Raji (cell line): Measurements from ENCODE around the gene CACNA1F.

Source experiments
- POLR2A ChIP-seq: IDR thresholded peaks from 2 replicates; pipeline ENCODE4 v1.6.1; 2011; ENCODE audit warnings: low read depth, low read length, control low read depth; ENCODE audit not compliant: insufficient read depth

Gene CACNA1F

GRCh38 chrX:49233176-49233575 is at the start of gene CACNA1F:
TSS of gene CACNA1F (minus strand) at chrX:49233340. CDS start at chrX:49233309, 31 bp downstream.
- no peak for TF ChIP-seq POLR2A

DNA sequence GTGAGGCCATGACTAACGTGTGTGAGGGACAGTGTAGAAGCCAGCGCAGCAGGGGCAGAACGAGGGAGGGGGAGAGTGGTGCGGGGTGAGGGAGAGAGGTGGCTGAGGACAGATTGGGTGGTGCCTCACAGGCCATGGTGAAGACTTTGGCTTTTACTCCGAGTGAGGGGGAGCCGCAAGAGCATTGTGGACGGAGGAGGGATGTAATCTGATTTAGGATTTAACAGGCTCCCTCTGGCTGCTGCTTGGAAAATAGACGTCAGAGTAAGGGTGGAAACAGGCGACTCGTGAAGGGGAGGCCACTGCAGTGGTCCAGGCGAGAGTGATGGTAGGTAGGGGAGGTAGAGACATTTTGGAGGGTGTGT is 49.5 kb upstream of the CACNA1F start:
- no peak for TF ChIP-seq POLR2A

GRCh38 chrX:49278081-49278480 is 44.9 kb upstream of the CACNA1F start:
- no peak for TF ChIP-seq POLR2A

GRCh38 chrX:49277535-49277830 is 44.3 kb upstream of the CACNA1F start:
- TF ChIP-seq POLR2A = no peak

DNA sequence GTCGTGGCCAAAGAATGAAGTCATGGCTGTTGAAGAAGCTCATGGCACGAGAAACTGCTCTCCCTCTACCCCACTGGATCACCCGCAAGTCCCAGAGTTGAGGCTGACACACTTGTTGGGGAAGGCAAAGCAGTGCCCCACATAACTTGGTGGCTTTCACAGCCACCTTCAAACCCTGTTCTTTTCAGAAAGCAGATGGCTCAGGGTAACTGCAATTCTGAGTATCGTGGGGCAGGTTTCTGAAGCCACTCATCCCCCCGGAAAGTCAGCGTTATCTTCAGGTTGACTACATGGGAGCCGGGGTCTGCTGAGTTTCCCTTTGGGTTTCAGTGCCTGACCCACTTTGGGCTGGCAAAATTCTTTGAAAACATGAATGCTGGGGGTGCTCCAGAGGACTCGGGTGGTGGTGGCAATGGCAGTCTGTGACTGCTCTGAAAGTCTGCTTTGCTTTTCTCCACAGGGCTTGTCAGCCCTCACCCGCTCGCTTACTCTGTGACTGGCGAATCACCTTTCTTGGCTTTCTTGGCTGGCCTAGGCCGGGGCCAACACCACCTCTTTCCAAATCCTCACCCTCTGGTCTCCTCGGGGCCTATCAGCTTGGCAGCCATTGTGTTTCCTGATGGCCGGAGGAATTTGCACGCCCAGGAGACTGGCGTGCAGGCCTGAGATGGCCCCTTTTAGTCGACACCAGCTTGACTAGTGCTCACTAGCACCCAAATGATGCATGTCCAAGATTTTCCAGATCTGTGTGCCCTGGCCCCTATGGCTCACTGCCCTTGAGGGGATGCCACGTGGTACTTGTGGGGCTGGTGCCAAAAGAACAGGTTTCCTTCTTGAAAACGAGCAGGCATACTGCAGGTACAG is 43.8 kb upstream of the CACNA1F start:
- no peak for TF ChIP-seq POLR2A

DNA sequence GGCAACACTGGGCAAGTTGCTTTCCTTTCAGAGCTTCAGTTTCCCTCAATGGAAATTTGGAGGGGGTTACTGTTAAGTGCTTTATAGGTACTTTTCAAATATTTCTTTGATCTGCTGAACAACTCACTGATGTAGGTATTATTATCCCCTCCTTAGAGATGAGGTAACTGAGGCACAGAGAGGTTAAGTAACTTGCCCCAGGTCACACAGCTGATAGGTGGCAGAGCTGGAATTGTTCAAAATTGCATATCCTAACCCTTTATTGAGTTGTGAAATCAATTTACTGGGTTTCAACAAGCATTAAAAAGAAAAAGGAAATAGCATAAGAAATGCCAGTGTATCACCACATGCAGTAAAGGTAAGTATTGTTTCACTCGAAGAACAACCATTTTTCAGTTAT is 43.1 kb upstream of the CACNA1F start:
- no peak for TF ChIP-seq POLR2A

DNA sequence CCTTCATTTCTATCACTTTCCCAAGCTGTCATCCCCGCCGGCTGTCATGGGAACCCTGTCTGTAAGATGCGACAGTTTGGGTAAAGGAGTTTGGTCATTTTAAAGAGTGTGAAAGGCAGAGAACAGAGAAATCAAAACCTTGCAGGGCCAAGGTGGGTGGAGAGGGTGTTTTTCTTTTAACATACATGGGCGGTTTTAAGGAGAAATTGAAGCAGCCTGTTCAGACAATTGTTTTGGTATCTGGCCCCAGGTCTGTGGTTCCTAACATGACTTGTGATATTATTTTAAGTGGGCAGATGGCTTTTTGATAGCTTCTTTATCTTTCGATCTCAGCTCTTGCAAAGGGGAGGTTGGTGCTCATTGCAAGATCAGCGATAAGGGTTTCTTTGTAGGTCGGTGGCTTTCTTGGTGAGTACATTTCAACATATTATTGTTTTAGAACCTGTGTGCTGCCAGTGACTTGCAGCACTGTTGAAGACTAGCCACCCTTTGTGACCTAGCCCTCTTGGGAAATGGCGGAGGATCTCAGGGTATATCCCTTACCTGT is 40.1 kb upstream of the CACNA1F start:
- no peak for TF ChIP-seq POLR2A

DNA sequence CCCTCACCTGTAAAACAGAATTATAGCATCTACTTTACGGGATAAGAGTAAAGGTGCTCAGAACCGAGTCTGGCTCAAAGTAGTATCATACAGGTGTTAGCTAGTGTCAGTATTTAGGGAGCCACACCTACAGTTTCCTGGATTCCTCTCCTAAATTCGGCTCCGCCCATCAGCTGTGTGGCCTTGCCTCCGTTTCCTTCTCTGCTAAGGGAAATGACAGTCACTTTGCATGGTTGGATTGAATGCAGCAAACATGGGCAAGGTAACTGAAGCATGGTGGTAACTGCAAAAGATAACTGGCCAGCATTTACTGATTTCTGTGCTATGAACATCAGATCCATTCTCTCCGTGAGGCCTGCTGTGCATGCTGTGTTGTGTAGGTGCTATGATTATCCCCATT is 39.3 kb upstream of the CACNA1F start:
- TF ChIP-seq POLR2A = no peak

GRCh38 chrX:49271341-49271740 is 38.2 kb upstream of the CACNA1F start:
- TF ChIP-seq POLR2A = no peak

DNA sequence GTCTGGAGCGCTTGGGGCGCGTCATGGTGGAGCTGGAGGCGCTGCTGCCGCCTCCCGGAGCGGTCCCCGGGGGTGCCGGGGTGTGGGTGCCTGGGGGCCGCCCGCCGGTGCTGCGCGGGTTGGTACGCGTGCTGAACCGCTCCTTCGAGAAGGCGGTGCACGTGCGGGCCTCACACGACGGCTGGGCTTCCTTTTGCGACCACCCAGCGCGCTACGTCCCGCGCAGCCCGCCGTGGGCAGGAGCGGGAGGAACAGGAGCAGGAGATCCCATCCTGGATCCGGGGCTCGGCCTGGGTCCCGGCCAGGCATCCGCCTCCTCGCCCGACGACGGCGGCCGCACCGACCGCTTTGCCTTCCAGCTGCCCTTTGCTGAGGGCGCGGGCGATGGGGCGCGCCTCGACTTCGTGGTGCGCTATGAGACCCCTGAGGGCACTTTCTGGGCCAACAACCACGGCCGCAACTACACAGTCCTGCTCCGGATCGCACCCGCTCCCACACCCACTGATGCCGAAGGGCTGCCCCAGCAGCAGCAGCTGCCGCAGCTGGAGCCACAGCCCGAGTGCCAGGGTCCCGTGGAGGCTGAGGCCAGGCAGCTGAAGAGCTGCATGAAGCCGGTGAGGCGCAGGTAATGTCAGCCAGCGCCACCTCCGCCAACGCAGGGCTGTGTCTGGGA is 37.2 kb upstream of the CACNA1F start:
- no peak for TF ChIP-seq POLR2A

DNA sequence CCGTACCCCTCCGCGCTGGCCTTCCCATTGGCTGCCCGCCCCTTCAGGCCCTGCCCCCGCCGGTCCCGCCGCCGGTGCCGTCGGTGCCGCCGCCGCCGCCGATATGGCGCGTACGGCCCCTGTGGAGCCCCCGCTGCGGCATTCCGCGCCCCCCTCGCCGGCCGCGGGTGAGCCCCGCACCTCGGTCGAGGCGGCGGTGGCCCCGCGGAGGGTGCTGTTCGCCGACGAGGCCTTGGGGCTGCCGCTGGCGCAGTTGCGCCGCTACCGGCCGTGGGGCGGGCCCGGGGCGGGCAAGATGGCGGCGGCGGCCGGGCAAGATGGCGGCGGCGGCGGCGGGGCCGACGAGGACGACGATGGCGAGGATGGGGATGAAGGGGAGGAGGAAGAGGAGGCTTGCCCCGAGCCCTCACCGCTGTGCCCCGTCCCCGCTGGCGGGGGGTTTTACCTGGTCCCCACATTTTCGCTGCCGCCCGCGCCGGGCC is 36.7 kb upstream of the CACNA1F start, which contains the start of gene PPP1R3F:
TSS of gene PPP1R3F (plus strand) at position 27 of the 482 bp plus-strand sequence. CDS start at position 104, 77 bp downstream.
- TF ChIP-seq POLR2A = no peak

DNA sequence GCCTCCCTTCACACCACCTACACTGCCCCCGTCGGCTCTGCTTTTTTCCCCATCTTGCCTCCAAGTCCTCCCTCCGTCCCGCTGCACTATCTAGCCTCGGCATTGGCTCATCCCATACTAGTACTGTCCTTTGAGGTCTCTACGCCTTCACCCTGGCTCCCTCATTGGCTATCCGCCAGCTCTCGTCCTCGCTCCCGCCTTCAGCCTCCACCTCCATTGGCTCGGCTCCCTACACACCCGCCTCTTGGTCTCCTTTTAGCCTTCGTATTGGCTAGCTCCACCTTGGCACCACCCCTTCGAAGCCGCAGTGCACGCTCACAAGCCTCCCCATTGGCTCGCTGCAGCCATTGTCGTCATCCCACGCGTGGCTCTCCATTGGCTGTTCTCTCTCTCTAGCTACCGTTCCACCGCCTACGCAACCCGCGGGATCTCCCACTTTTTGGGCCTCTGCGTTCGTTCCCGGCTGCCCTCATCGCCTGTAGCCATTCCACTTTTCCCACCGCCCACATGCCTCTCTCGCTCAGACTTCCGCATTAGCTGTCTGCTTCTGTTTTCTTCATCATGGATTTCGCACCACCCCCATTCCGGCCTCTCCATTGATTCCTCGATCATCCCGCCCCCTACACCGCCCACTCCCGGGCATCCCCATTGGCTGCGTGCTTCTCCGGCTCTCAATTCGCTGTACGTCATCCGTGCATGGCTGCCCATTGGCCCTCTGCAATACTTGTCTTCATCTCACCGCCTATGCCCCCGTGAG is 36.0 kb upstream of the CACNA1F start:
- TF ChIP-seq POLR2A = peak; percentile 89

DNA sequence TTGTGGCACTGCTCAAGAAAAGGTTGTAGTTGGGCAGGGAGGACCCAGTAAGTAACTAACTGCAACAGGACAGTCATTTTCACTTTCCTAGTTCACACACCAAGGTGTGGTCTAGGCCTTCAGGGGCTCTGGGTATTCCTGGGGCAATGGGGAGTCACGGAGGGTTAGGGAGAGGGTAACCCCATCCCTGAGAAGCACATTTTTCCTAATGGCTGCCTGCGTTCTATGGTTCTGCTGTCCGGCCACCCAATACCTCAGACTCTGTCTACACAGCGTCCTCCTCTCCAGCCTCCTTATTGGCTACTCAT is 35.5 kb upstream of the CACNA1F start:
- TF ChIP-seq POLR2A = no peak

- TF ChIP-seq POLR2A = no peak
These were observed 33.6 kb upstream of the CACNA1F start for GRCh38 chrX:49266523-49267445.
